Bronchial epithelial cell (primary cell): ENCODE results near the gene RAPGEF3. TPM values are rescaled to one million over a fixed set of nuclear protein-coding genes. Genes with fewer than 3 reads are reported as not detected.

Experiments
- DNase-seq: peaks from one replicate; pipeline ENCODE4 v3.0.0-alpha.2; 2010; ENCODE audit warnings: low read depth
- FAIRE-seq: peaks from 2 replicates; lab custom pipeline; 2011; peaks lifted over from hg19 to GRCh38; lab: Jason Lieb, UNC
- H3K27me3 ChIP-seq: 2 replicates; pipeline ENCODE4 v1.5.1; 2011; ENCODE audit warnings: low read length; ENCODE audit not compliant: control insufficient read depth, insufficient read depth
- H3K36me3 ChIP-seq: 2 replicates; pipeline ENCODE4 v1.5.1; 2011; ENCODE audit warnings: low read length; ENCODE audit not compliant: control insufficient read depth, insufficient read depth
- H3K4me3 ChIP-seq: 2 replicates; pipeline ENCODE4 v1.5.1; 2011; ENCODE audit warnings: mild to moderate bottlenecking, low read depth, low read length, control low read depth
- CTCF ChIP-seq: IDR thresholded peaks from 2 replicates; pipeline ENCODE4 v1.5.1; 2011; ENCODE audit warnings: mild to moderate bottlenecking, moderate library complexity, low read length, control low read depth, inconsistent platforms; ENCODE audit not compliant: insufficient read depth, severe bottlenecking
- total RNA-seq: library from RNA; depleted of rRNA; stranded (reverse); fragments of >200 nt; gene quantifications from 2 replicates; pipeline ENCODE4 v1.2.1, GENCODE V29; 2014

RAPGEF3 gene
- total RNA-seq, 1 donor from 2014 or later, result 3.9 TPM

DNA sequence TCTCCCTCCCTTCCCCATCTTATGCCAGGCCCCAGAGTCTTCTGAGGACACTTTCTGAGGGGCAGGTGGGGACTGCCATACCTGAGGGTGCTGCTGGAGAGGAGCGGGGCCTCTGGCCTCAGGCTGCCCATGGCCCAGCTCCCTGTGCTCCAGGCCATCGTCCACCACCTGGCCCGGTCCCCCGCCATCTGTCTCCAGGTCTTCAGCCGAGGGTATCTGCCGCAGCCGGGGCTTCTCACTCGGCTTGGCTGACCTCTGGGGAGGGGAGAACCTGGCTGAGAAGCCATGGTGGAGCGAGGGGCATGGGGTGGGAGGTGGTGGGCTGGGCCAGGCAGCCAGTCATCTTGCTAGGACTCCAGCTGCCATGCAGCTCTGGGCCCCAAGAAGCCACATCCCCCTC is 36.0 kb upstream of the RAPGEF3 start:
- no peak for FAIRE-seq
- DNase-seq, result no peak
- no peak for TF ChIP-seq CTCF
- H3K36me3 ChIP-seq, result peaks cover 47% of the 10 kb centered on the region
- no peak overlapping the region for H3K4me3 ChIP-seq
- H3K27me3 ChIP-seq, result no peaks in the 10 kb centered on the region

DNA sequence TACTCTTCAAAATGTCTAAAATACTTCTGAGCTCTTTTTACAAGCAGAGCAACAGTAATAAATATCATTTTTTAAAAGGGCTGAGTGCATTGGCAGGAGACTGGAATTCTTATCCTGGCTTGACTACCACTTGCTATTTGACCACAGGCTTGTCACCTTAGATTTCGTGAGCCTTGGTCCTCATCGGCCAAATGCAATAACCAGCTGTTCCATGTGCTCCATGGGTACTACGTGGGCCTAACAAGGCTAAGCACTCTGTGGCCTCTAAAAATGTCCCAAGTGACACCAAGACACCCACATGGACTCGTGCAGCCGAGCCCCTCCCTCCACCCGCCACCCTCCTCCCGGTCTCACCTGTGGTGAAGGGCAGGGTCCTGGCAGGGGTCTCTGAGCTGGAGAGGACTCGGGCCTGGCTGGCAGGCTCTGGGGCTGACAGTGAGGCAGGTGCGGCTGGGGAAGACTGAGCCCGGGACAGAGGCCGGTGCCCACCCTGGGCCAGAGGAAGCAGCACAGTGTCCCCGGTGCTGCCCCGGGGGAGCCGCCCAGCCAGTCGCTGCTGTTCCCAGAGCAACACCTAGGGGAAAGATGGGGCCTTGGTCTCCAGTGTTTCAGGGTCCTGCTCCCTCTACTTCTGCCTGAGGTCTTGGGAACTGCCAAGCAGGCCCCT is 34.5 kb upstream of the RAPGEF3 start:
- H3K4me3 ChIP-seq, result no peak overlapping the region
- no peak for TF ChIP-seq CTCF
- H3K36me3 ChIP-seq, result peaks cover 54% of the 10 kb centered on the region
- no peaks in the 10 kb centered on the region for H3K27me3 ChIP-seq
- no peak for DNase-seq
- FAIRE-seq, result no peak

DNA sequence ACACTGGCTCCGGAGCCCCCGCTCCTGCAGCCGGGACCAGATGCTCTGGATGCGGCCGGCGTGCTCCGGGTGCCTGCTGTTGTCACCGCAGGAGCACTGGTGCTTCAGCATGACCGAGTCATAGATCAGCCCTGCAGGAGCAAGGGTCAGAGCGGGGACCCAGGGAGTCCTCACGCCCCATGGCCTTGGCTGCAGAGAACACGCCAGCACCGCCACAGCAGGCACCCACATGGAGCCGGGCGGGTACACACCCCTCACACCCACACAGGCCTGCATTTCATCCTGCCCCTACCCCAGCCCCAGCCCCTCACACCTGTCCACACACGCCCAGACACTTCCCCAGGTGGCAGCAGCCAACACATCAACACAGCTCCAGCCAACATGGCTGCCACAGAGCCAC is 33.2 kb upstream of the RAPGEF3 start:
- no peak for DNase-seq
- Histone ChIP-seq H3K27me3 (no peaks in the 10 kb centered on the region), H3K4me3 (no peak overlapping the region), H3K36me3 (peaks cover 59% of the 10 kb centered on the region)
- FAIRE-seq, result no peak
- TF ChIP-seq CTCF, result no peak

DNA sequence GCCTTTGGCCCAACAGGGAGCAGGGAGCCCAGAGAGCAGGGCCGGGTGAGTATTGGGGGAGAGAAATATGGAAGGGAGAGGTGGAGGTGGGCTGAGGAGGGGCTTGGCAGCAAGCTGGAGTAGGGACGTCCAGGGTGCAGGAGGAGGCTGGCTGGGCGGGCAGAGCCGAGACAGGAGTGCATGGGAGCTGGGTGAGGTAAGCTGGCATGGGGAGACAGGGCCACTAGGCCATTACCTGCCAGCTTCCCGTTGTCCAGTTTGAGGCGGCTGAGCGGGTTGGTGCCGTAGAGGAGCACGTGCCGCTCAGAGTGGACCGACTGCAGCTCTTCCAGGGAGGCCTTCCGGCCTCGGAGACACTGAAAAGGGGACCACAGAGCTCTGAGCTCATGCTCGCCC is 32.7 kb upstream of the RAPGEF3 start:
- DNase-seq (no peak), FAIRE-seq (no peak)
- peaks cover 57% of the 10 kb centered on the region for H3K36me3 ChIP-seq

DNA sequence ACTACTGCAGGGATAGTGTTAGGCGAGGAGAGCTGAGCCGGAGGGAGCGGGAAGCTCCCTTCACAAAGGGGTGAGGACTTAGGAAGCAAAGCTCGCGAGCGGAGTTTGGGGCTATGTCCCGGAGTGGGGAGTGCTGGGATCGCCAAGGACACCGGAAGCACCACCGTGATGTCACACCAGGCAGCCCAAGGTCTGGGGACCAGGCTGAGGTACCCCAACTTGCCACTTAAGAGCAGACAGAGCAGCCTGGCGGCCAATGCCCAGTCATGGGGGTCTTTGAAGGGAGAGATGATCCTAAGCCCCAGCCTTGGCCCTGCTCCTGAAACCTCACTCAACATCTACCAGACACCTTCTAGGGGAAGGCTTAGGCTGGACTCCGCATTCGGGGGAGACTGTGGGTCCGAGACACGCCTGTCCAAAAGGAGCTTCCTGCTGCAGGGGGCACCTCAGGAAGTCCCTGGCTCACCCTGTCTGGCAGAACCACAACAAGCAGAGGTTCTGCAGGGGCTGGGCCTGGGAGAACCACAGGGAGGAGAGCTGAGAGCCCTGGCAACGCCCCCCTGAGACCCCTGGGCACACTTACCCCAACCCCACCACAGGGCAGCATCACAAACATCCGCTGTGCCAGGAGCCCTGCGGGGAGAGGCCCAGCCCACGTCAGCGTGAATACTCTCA is 32.1 kb upstream of the RAPGEF3 start:
- FAIRE-seq, result peak; percentile 32
- Histone ChIP-seq H3K36me3 (peaks cover 57% of the 10 kb centered on the region), H3K27me3 (no peaks in the 10 kb centered on the region), H3K4me3 (no peak overlapping the region)
- no peak for DNase-seq
- TF ChIP-seq CTCF, result no peak

More for the DNA sequence above, 32.7 kb upstream of the RAPGEF3 start:
- TF ChIP-seq CTCF, result no peak
- Histone ChIP-seq H3K27me3 (no peaks in the 10 kb centered on the region), H3K4me3 (no peak overlapping the region)
